Ovary (tissue), 9 donors: ENCODE results near the gene ZMYM2. TPM values are rescaled to one million over a fixed set of nuclear protein-coding genes. Genes with fewer than 3 reads are reported as not detected.

Experiments
- DNase-seq, 5 donors: peaks; one replicate each; pipeline ENCODE4 v3.0.0-alpha.2; 2019 to 2020
- H3K27ac ChIP-seq, 2 donors: fragments of 200-600 bp; one replicate each; pipeline versions ENCODE4 v1.5.1 to v1.8.0; 2019 to 2022
- H3K27me3 ChIP-seq: fragments of 200-600 bp; one replicate; pipeline ENCODE4 v1.8.0; 2022
- H3K36me3 ChIP-seq: fragments of 200-600 bp; sonication (generic); one replicate; pipeline ENCODE4 v1.5.1; 2019
- H3K4me1 ChIP-seq: one replicate; pipeline ENCODE4 v1.8.1; 2013; ENCODE audit warnings: mild to moderate bottlenecking, moderate library complexity; ENCODE audit not compliant: insufficient read depth
- H3K4me3 ChIP-seq: fragments of 200-600 bp; sonication (generic); one replicate; pipeline ENCODE4 v1.5.1; 2017
- H3K9me3 ChIP-seq, 2 donors: fragments of 200-600 bp in 1 of 2; sonication (generic) in 1 of 2; one replicate each; pipeline versions ENCODE4 v1.5.1 to v1.8.1; 2013 to 2019; ENCODE audit warnings: mild to moderate bottlenecking in 1 of 2, moderate library complexity in 1 of 2
- EP300 ChIP-seq: sonication (generic); formaldehyde crosslinking; IDR thresholded peaks from one replicate; pipeline ENCODE4 v1.6.1; 2017; ENCODE audit warnings: antibody characterized with exemption
- POLR2A ChIP-seq: fragments of 450-650 bp; IDR thresholded peaks from one replicate; pipeline ENCODE4 v1.6.1; 2017; ENCODE audit warnings: antibody characterized with exemption, mild to moderate bottlenecking, moderate library complexity
- WGBS, 3 donors: extraction: QIAGEN DNeasy Blood & Tissue Kit in 1 of 3; methylation state at CpG; one replicate each; pipeline versions ENCODE4 v1.1.5 to v1.1.7; 2013 to 2017; 5-methylcytosine and 5-hydroxymethylcytosine counted together
- intact Hi-C, 4 donors: fragments of 100-400 bp; cut with DNase I; formaldehyde crosslinking; loops; one replicate each; pipeline versions ENCODE4 v1.11.0 to v1.15.1; 2022 to 2023
- polyA plus RNA-seq, 2 donors: library from polyadenylated mRNA; stranded (reverse); fragments of 200-250 nt in 1 of 2; fragments of 350-450 nt in 1 of 2; fragmentation: Illumina TruSeq in 1 of 2; extraction: RNeasy Lipid Tissue Mini Kit (QIAGEN cat#74804) in 1 of 2; gene quantifications; one replicate each; pipeline ENCODE4 v1.2.3, GENCODE V29; 2013 to 2014
- total RNA-seq, 7 donors: library from RNA; depleted of rRNA in 2 of 7; stranded (reverse); fragments of >200 nt in 2 of 7; fragmentation: NEBNext Ultra II Directional in 3 of 7; extraction: Animal tissue kit (Norgen Biotek cat#: 25700) in 3 of 7; gene quantifications; one replicate each; pipeline versions ENCODE4 v1.1.0 to v1.2.4, GENCODE V29; 2016 to 2023
- TF ChIP-seq, protein P1 (sequence below), 3 donors: fragments of 450-650 bp in 2 of 3; fragments of 200-600 bp in 1 of 3; IDR thresholded peaks; one replicate each; pipeline versions ENCODE4 v1.5.1 to v1.8.0; 2016 to 2022; ENCODE audit warnings: antibody characterized with exemption in 3 of 3, mild to moderate bottlenecking in 1 of 3
- donor health status: DM: no; HTN: no; CAD: no; lungs with moderate emphysema.
- donor health status: DM: no; HTN: no; CAD: no.
- donor health status: Bipolar disorder and iron deficiency.
- donor health status: DM: yes; HTN: yes; CAD: no.
- donor health status: DM: no; HTN: no; CAD: no.
- donor health status: DM: yes; HTN: yes; CAD: no.

ZMYM2 gene
- total and polyA plus RNA-seq, 9 donors: 17.2 to 97.6 (median 69.6) TPM

DNA sequence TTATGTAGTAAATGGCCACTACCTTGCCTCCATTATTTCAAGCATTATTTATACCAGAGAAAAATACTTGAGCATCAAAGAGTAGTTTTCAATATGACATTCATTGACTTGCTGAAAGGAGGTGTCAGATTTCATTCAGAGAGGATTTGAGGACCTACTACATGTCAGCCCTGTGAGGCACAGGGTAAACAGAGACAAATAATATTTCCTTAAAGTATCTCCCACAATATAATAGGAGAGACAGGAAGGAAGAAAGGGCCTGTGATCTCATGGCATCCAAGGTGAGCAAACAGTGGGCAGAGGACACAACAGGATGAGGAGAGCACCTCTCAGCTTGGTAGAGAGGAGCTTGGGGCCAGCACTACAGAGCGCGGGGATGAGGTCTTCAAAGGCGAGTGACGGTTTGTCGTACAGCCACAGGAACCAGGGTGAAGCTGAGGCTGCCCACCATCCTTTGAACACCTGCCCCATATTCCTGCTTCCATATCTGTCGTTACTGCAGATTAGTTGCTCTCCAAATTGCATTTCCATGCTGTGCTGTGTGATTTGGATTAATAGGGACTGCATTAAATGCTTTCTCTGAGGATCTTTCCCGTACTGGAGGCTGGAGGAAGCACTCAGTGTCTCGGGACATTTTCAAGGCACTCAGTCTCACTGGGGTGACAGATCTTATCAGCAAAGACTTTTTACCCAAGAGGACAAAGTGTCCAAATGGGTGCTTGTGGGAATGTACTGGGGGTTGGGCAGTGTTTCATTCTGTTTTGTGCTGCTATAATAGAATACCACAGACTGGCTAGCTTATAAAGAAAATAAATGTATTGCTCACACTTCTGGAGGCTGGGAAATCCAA, 143.2 kb downstream of the ZMYM2 start:
- Histone ChIP-seq H3K36me3 (no peaks in the 10 kb centered on the region), H3K4me1 (no peaks in the 10 kb centered on the region), H3K27ac (no peak overlapping the region), H3K27me3 (no peaks in the 10 kb centered on the region), H3K4me3 (no peak overlapping the region), H3K9me3 (no peaks in the 10 kb centered on the region)
- TF ChIP-seq POLR2A: no peak
- TF ChIP-seq, protein P1, sequence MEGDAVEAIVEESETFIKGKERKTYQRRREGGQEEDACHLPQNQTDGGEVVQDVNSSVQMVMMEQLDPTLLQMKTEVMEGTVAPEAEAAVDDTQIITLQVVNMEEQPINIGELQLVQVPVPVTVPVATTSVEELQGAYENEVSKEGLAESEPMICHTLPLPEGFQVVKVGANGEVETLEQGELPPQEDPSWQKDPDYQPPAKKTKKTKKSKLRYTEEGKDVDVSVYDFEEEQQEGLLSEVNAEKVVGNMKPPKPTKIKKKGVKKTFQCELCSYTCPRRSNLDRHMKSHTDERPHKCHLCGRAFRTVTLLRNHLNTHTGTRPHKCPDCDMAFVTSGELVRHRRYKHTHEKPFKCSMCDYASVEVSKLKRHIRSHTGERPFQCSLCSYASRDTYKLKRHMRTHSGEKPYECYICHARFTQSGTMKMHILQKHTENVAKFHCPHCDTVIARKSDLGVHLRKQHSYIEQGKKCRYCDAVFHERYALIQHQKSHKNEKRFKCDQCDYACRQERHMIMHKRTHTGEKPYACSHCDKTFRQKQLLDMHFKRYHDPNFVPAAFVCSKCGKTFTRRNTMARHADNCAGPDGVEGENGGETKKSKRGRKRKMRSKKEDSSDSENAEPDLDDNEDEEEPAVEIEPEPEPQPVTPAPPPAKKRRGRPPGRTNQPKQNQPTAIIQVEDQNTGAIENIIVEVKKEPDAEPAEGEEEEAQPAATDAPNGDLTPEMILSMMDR (IDR thresholded peaks at IDR 0.05): no peak
- TF ChIP-seq EP300: no peak
- no peak for DNase-seq
- WGBS, 3 donors: 56 to 66% (median 62%) methylated on average over 8 of the region's 8 CpGs
- intact Hi-C loops: no loop called here

DNA sequence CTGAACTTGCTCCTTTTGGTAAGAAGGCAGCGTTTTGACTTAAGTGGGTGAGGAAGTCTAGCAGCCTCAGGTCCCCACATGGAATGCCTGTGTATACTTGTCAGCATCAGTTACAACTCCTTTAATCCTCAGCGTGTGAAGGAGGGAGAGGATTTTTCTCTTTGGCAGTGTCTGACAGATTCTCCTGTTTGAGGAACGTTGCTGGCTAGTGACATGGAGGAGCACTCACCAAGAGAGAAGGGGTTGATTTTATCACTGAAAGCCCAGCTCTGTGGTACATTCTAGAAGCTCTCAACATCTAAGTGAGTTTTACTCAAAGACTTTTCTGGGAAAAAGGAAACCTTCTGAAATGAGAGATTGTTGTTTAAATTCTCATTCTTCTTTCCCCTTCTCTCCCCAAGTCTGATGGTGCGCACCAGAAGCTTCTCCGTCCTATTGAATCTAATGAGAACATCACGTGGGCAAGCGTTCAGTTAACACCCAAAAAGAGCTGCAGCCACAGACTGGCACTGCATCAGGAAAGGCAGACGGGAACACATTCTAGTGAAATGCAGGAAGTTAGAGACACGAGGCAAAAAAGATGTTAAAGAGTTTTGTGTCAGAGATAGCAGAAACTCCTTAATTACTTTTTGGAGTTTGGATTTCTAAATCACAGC, 144.1 kb downstream of the ZMYM2 start:
- Histone ChIP-seq H3K4me3 (no peak overlapping the region), H3K27me3 (no peaks in the 10 kb centered on the region), H3K4me1 (no peaks in the 10 kb centered on the region), H3K27ac (no peak overlapping the region), H3K36me3 (no peaks in the 10 kb centered on the region), H3K9me3 (no peaks in the 10 kb centered on the region)
- intact Hi-C loops: no loop called here
- DNase-seq: no peak
- WGBS, 3 donors: 38 to 48% (median 39%) methylated on average over 9 of the region's 9 CpGs
- TF ChIP-seq, protein P1 (IDR thresholded peaks at IDR 0.05): no peak
- TF ChIP-seq POLR2A (no peak), EP300 (no peak)

DNA sequence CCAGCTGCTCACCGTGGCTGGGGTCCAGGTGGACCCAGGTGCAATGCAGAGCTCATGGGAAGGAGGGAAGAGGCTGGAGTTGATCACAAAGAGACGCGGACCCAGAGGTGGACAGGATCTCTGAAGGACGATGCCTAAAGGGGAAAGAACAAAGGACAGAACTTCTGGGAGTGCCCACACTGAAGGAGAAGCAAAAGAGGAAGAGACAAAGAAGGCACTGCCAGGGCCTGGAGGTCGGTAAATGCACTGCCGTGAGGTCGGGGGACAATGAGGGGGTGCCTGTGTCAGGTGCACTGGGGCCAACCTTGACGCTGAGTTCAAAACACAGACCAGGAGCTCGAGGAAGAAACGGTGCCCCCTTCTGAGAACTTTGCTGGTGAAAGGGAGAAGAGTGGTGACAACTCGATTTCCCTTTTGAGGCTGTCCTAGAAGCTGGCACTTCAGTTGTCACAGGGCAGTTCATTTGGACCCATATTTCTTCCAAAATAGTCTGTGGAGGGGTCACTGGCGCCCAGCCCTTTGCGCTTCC, 146.7 kb downstream of the ZMYM2 start:
- no peaks in the 10 kb centered on the region for H3K9me3 ChIP-seq
- no peak for DNase-seq
- H3K36me3 ChIP-seq: no peaks in the 10 kb centered on the region
- intact Hi-C loops: no loop called here
- H3K4me3 ChIP-seq: no peak overlapping the region
- 82 to 87% (median 85%) methylated on average over 13 of the region's 13 CpGs for WGBS, 3 donors
- no peak for TF ChIP-seq POLR2A
- TF ChIP-seq EP300: no peak
- TF ChIP-seq, protein P1 (IDR thresholded peaks at IDR 0.05): no peak
- H3K27me3 ChIP-seq: no peaks in the 10 kb centered on the region
- H3K4me1 ChIP-seq: no peaks in the 10 kb centered on the region
- H3K27ac ChIP-seq: no peak overlapping the region

DNA sequence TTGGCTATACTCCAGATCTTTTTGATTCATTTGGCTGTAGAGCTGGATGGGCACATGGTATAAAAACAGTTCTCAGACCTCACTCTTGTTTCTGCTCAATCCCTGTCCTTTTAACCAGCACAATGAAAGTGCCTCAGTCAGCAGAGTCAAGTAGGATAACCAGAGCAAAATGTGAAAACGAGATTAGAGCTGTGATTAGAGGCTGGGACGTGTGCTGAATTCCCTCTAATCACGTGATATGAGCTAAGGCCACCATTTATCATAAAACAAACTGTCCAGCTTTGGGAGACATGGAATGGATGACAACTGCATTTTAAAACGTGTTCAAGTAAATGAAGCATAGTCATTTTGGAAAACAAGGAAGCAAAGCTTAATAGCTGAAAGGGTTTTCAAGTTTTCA, 148.2 kb downstream of the ZMYM2 start:
- Histone ChIP-seq H3K9me3 (no peaks in the 10 kb centered on the region), H3K27ac (no peak overlapping the region), H3K27me3 (no peaks in the 10 kb centered on the region), H3K36me3 (no peaks in the 10 kb centered on the region), H3K4me1 (no peaks in the 10 kb centered on the region), H3K4me3 (no peak overlapping the region)
- intact Hi-C loops: no loop called here
- no peak for DNase-seq
- WGBS, 3 donors: 12 to 14% (median 13%) methylated on average over 4 of the region's 4 CpGs
- TF ChIP-seq POLR2A: no peak
- TF ChIP-seq, protein P1 (IDR thresholded peaks at IDR 0.05): no peak
- TF ChIP-seq EP300: no peak
